OCI-M1 (cell line): Measurements from ENCODE around the gene NDST4.
"Not testable (repeated sequence)": the region's sequence is repeated elsewhere in the genome, so short reads cannot be mapped to it uniquely, and the experiment has no call there.

Experiments used
- DNase-seq: peaks from one replicate; lab custom pipeline; 2025; lab: John Stamatoyannopoulos, UW

NDST4 gene

DNA sequence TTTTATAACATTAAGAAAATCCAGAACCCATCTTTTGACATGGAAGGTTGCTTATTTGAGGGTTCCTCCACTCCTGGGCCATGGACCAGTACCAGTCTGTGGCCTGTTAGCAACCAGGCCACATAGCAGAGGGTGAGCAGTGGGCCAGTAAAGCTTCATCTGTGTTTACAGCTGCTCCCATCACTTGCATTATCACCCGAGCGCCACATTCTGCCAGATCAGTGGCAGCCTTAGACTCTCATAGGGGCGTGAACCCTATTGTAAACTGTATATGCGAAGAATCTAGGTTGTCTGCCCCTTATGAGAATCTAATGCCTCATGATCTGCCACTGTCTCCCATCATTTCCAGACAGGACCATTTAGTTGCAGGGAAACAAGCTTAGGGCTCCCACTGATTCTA is 58.6 kb downstream of the NDST4 start:
- no peak for DNase-seq

DNA sequence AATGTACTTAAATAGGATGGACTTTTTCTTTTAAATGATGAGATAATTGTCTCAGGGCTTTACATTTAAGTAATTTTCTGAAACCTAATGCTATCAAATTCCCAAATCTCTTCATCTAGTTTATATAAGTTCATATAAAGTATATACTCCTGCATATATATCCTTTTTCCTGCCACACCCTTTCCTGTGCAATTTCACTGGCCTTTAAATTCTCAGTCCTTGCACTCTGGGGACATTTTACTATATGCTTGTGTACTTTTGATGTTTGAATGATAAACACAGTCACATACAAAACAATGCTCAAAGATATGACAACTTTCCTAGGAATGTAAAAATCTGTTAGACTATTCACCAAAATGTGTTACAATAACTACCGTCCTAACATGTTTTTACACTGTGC is 60.1 kb downstream of the NDST4 start:
- no peak for DNase-seq

DNA sequence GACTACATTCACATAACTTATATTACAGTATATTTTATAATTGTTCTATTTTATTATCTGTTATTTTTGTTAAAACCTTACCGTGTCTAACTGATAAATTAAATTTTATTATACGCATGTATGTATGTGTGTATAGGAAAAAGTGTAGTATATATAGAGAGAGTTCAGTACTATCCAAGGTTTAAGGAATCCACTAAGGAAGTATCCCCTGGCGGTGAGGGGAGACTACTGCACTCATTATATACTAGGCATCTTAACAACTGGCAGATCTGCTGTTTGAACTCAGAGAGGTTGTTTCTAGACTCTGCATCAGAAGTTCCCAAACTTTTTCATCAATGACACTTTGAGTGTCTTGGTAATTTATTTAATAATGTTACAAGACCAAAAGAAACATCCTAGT is 70.9 kb downstream of the NDST4 start:
- peak; percentile 16 for DNase-seq

GRCh38 chr4:115030281-115030680 is 83.1 kb downstream of the NDST4 start:
- no peak for DNase-seq

- DNase-seq: no peak
These were observed 84.6 kb downstream of the NDST4 start for GRCh38 chr4:115028682-115029410.

DNA sequence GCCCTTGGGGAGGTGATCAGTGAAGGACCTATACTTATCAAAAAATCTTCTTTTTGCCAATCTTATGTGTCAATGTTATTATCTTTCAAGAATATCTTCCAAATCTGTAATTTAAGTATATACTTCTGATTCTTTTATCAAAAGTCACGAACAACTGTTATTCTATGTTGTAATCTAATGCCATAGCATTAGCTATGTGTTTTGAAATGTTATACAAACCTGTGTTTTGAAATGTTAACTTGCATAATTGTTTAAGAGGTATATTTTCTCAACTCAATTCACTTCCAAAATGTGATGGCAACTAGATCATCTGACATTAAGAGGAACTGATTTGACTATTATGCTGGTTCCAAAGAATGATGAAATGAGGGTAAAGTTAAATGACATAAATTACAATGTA is 113.5 kb downstream of the NDST4 start:
- no peak for DNase-seq

GRCh38 chr4:114998316-114998715 is 115.1 kb downstream of the NDST4 start:
- no peak for DNase-seq

- DNase-seq: no peak
These were observed 115.7 kb downstream of the NDST4 start for GRCh38 chr4:114997576-114998247.

GRCh38 chr4:114986133-114986532 is 127.3 kb downstream of the NDST4 start:
- peak; percentile 25 for DNase-seq

- no peak for DNase-seq
These were observed 132.3 kb downstream of the NDST4 start for GRCh38 chr4:114980932-114981708.

DNA sequence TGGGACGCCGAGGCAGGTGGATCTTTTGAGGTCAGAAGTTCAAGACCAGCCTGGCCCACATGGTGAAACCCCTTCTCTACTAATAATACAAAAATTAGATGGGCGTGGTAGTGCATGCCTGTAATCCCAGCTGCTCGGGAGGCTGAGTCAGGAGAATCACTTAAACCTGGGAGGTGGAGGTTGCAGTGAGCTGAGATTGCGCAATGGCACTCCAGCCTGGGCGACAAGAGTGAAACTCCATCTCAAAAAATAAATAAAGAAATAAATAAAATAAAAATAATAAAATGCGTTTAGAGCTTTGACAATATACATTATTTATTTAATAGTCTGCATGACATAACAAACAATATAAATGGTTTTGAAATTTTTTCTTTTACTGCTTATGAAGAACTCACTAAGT is 133.0 kb downstream of the NDST4 start:
- not testable (repeated sequence) for DNase-seq

DNA sequence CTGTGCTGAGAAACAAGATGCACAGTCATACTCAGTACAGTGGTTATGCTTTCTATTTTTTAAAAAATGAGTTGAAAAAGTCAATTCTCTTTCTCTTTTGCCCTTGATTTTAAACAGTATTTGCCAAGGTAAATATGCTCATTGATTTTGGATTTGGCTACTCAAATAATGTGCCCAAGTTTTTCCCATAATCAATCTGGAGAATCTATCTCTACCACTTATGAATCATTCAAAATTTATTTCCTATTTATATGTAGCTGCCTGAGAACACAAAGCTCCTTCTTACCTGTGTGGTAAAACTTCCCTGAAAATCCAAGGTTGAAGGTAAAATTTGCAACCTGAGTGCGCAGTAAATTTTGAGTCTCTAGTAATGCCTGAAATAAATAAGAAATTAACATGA is 136.5 kb downstream of the NDST4 start:
- DNase-seq: no peak

- no peak for DNase-seq
These were observed 149.4 kb downstream of the NDST4 start for GRCh38 chr4:114964026-114964425.

- DNase-seq: no peak
These were observed 167.8 kb downstream of the NDST4 start for GRCh38 chr4:114945616-114946015.

DNA sequence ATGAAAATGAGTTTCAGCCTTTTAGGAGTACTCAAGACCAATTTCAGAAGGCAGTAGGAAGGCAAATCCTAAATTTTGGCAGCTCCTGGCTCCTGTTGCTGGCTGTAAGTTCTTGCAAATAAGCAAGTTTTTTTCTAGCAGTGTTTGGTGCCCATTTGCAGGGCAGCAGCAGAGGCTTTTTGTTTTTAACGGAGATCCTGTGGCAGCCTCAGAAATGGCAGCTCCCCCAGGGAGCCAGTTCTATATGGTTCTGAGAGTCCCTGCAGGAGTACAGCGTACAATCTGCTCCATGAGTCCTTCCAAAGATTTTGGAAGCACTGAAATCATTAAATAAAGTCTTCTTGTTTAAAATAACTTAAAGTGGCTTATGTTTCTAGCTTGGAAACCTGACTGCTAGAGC is 171.9 kb downstream of the NDST4 start:
- DNase-seq: no peak

GRCh38 chr4:114927881-114928280 is 185.5 kb downstream of the NDST4 start:
- DNase-seq: no peak

DNA sequence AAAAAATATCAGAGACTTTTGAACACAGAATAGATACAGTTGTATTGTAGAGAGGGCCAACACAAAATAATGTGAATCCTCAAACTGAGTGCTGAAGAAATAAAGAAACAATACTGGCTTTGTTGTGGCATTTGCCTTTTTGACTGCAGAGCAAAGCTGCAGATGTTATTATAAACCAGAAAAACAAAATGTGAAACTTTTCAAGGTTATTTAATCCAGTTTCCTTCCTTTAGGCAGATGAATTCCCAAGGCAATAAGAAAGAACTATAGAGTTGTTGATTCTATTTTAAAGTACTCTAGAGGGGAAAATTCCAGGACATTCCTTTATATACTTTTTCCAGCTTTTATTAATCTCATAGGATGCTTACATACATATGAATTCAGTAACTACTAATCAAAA is 186.8 kb downstream of the NDST4 start:
- DNase-seq: no peak

DNA sequence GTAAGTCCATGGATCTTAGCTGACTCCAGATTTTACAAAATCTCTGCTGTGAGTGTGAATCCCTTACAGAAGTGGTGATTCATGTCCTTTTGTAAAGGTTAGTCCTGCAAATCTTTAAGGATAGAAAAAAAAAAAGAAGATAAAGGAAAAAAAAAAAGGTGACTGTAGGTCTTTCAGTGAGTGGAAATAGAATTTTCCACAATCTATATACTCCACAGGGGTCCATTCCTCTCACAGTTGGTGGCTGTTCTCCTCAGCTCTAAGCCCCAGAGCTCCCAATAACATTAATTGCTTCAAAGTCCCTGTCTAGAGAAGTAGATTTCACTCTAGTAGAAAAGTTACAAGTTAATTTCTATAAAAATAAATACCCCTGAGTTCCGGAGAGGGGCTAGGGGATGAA is 189.1 kb downstream of the NDST4 start:
- DNase-seq: no peak

GRCh38 chr4:114922592-114922933 is 190.9 kb downstream of the NDST4 start:
- no peak for DNase-seq

DNA sequence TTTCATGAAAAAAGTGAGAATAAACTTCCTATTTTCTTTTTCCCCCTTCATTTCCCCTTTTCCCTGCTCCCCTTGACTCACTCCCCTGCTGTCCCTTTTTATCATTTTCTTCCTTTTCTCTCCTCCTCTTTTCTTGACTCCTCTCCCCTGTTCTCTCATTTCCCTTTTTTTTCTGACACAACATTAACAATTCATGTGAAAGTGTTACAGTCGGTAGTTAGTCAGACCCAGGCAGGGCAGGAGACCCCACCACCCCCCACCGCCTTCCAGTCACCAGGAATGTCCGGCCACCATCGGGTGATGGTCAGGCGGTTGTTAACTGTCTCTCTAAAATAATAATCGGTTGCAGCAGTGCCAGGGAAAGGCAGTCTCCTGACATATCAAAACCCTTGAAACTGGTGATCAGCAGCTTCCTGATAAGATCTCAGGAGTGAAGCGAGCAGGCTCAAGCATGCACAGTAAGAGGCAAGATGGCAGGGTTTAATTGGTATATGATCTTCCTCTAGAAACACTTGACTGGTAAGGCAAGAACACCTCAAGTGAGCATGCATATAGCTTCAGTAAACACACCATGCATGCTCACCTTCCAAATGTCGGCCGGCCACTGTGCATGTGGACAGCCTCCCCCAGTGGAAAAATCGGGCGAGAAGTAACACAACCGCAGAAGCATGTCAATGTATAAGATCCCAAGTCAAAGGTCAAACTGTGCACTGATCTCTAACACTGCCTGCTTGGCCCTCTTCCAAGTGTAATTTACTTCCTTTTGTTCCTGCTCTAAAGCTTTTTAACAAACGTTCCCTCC is 191.4 kb downstream of the NDST4 start:
- no peak for DNase-seq

DNA sequence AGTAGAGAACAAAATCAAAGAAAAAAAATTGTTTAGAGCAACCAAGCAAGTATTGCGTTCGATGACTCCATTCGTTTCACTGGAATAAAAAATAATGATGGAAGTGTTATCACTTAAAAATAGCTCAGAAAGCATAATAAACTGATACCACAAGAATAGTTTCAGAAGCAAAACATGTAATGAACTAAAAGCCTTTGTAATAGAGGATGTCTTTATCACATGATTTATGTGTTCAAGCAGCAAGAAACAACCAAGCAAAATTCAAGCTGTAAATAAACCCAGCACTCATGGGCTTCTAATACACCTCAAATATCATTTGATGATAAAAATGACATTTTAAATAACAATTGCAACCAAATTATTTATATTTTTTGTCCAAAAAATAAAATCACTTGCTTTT is 192.2 kb downstream of the NDST4 start:
- DNase-seq: no peak

DNA sequence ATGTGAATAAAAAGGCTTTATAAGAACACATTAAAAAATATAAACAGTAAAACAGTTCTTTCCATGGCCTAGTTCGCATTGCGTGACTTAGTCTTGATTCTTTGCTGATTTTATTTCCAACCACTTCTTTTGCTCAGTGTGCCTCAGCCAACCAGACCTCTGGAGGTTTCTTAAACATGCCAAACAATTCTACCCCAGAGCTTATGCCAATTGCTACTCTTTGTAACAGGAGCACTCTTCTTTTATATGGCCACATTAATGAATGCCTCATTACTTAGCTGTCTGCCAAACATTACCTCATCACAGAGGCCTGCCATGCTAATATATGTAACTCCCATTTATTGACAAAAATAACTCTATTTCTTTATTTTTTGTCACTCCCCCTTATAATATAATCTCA is 202.3 kb downstream of the NDST4 start:
- no peak for DNase-seq
